Measurements from ENCODE around the gene SMIM10L1.

Gene SMIM10L1

GRCh38 chr12:11202811-11203210 is 31.8 kb downstream of the SMIM10L1 start:
- no peak for FAIRE-seq

DNA sequence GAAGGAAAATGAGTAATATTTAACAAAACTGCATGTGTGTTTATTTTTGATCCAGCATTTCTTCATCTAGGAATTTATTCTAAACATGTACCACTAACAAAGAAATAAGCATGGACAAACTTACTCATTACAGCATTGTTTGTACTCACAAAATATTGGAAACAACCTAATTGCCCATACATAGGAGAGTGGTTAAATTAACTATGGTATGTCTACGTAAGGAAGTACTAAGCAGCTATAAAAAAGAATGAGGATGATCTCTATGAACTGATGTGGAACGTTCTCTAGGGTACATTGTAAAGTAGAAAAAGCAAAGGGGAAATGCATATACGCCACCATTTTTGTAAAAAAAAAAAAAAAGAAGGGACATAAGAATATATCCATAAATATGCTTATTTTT is 33.2 kb downstream of the SMIM10L1 start:
- no peak for FAIRE-seq

DNA sequence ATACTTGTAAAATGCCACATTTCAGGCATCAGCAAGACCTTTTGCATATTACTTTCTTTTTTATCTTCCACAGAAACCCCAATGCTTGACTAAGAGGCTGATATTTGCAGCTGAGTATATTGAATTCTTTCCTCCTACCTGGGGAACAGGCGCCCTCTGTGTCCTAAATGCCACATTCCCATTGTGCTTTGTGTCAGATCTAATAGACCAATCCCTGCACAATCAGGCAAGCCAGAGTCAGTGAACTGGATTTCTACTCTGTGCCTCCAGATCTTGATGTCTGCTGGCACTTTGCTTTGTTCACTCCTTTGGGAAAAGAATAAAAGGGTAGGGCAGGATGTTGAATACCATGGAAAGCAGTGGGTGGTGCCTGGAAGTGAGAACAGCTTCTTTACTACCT is 38.1 kb downstream of the SMIM10L1 start:
- no peak for FAIRE-seq

Data from islet of Langerhans (tissue), 1 donor.